Medulla oblongata (tissue), 1 donor: ENCODE results near the gene FAM221A.
"Not testable (repeated sequence)": the region's sequence is repeated elsewhere in the genome, so short reads cannot be mapped to it uniquely, and the experiment has no call there.

ENCODE experiments used
- DNase-seq: peaks from one replicate; pipeline ENCODE4 v3.0.0-alpha.2; 2015; ENCODE audit errors: extremely low spot score

FAM221A gene

GRCh38 chr7:23679898-23680413, at the start of gene FAM221A:
Gene FAM221A (plus strand): TSS chr7:23680199. CDS start chr7:23680219, 20 bp downstream.
- DNase-seq, result peak; percentile 92

GRCh38 chr7:23633417-23633816, 46.6 kb upstream of the FAM221A start:
- no peak for DNase-seq

GRCh38 chr7:23645822-23646221, 34.2 kb upstream of the FAM221A start:
- DNase-seq, result no peak

- DNase-seq, result no peak
Observed at GRCh38 chr7:23653942-23654341, 26.1 kb upstream of the FAM221A start.

- peak; percentile 46 for DNase-seq
Observed at GRCh38 chr7:23654508-23654907, 25.5 kb upstream of the FAM221A start.

GRCh38 chr7:23655433-23655832, 24.6 kb upstream of the FAM221A start:
- no peak for DNase-seq

- no peak for DNase-seq
Observed at GRCh38 chr7:23658831-23659427, 21.1 kb upstream of the FAM221A start.

- no peak for DNase-seq
Observed at GRCh38 chr7:23661385-23661784, 18.6 kb upstream of the FAM221A start.

GRCh38 chr7:23662124-23662983, 17.6 kb upstream of the FAM221A start:
- no peak for DNase-seq

GRCh38 chr7:23662984-23663313, 17.1 kb upstream of the FAM221A start:
- no peak for DNase-seq

- no peak for DNase-seq
Observed at GRCh38 chr7:23664122-23664521, 15.9 kb upstream of the FAM221A start.

GRCh38 chr7:23672033-23672432, 8.0 kb upstream of the FAM221A start:
- DNase-seq, result no peak

GRCh38 chr7:23680414-23681405, 711 bp downstream of the FAM221A start:
- DNase-seq, result peak; percentile 52

GRCh38 chr7:23684041-23684440, 4.0 kb downstream of the FAM221A start:
- DNase-seq, result not testable (repeated sequence)

- peak; percentile 31 for DNase-seq
Observed at GRCh38 chr7:23685731-23686130, 5.7 kb downstream of the FAM221A start.

GRCh38 chr7:23687011-23687410, 7.0 kb downstream of the FAM221A start:
- DNase-seq, result no peak

- no peak for DNase-seq
Observed at GRCh38 chr7:23689165-23689564, 9.2 kb downstream of the FAM221A start.

GRCh38 chr7:23691320-23691719, 11.3 kb downstream of the FAM221A start:
- no peak for DNase-seq

- no peak for DNase-seq
Observed at GRCh38 chr7:23693224-23693623, 13.2 kb downstream of the FAM221A start.

GRCh38 chr7:23696916-23697441, 17.0 kb downstream of the FAM221A start:
- no peak for DNase-seq

- DNase-seq, result no peak
Observed at GRCh38 chr7:23698822-23699221, 18.8 kb downstream of the FAM221A start.

- DNase-seq, result no peak
Observed at GRCh38 chr7:23700046-23700445, 20.0 kb downstream of the FAM221A start.
